Measurements from ENCODE around the gene EMC9.

The EMC9 gene

GRCh38 chr14:24127673-24128072, 13.7 kb downstream of the EMC9 start:
- no peaks in the 10 kb centered on the region for H3K9me3 ChIP-seq (ENCODE audit: insufficient read depth, low read depth, low read length)
- H3K27me3 ChIP-seq (ENCODE audit: insufficient read depth, low read length, poor library complexity, severe bottlenecking) = no peaks in the 10 kb centered on the region
- H3K9ac ChIP-seq (ENCODE audit: low read depth, low read length, poor library complexity, severe bottlenecking) = no peak overlapping the region
- no peak overlapping the region for H3K4me2 ChIP-seq (ENCODE audit: low read depth, low read length, poor library complexity, severe bottlenecking)
- H3F3A ChIP-seq (ENCODE audit: low read depth) = no peaks in the 10 kb centered on the region
- H2AFZ ChIP-seq (ENCODE audit: low read length) = no peak overlapping the region
- H4K20me1 ChIP-seq (ENCODE audit: insufficient read depth, low read length, poor library complexity, severe bottlenecking) = no peaks in the 10 kb centered on the region
- no peak for TF ChIP-seq CTCF (conservative IDR thresholded peaks at IDR 0.05; ENCODE audit: low read length)
- TF ChIP-seq EZH2phosphoT487 (IDR thresholded peaks at IDR 0.05; ENCODE audit: borderline replicate concordance) = no peak
- H3K36me3 ChIP-seq (ENCODE audit: insufficient read depth, low read length) = peaks cover 4% of the 10 kb centered on the region; the same call in 1 of the 2 replicates
- H3K4me1 ChIP-seq (ENCODE audit: insufficient read depth, low read length, poor library complexity, severe bottlenecking) = peaks cover 14% of the 10 kb centered on the region
- no peaks in the 10 kb centered on the region for H3K79me2 ChIP-seq (ENCODE audit: insufficient read depth, low read length)
- no peak overlapping the region for H3K4me3 ChIP-seq (ENCODE audit: low read length, poor library complexity, severe bottlenecking)
- H3K9me2 ChIP-seq (replicated peaks; ENCODE audit: low read depth, low read length) = no peaks in the 10 kb centered on the region

- Histone ChIP-seq H3K4me1 (ENCODE audit: insufficient read depth, low read length, poor library complexity, severe bottlenecking) (peaks cover 8% of the 10 kb centered on the region), H3K4me3 (ENCODE audit: low read length, poor library complexity, severe bottlenecking) (no peak overlapping the region), H4K20me1 (ENCODE audit: insufficient read depth, low read length, poor library complexity, severe bottlenecking) (no peaks in the 10 kb centered on the region), H3F3A (ENCODE audit: low read depth) (no peaks in the 10 kb centered on the region), H3K4me2 (ENCODE audit: low read depth, low read length, poor library complexity, severe bottlenecking) (no peak overlapping the region), H3K9me3 (ENCODE audit: insufficient read depth, low read depth, low read length) (no peaks in the 10 kb centered on the region), H3K36me3 (ENCODE audit: insufficient read depth, low read length) (peaks cover 7% of the 10 kb centered on the region; the same call in 1 of the 2 replicates), H2AFZ (ENCODE audit: low read length) (no peak overlapping the region), H3K79me2 (ENCODE audit: insufficient read depth, low read length) (no peaks in the 10 kb centered on the region), H3K9ac (ENCODE audit: low read depth, low read length, poor library complexity, severe bottlenecking) (no peak overlapping the region), H3K9me2 (replicated peaks; ENCODE audit: low read depth, low read length) (no peaks in the 10 kb centered on the region), H3K27me3 (ENCODE audit: insufficient read depth, low read length, poor library complexity, severe bottlenecking) (no peaks in the 10 kb centered on the region)
- TF ChIP-seq CTCF (conservative IDR thresholded peaks at IDR 0.05; ENCODE audit: low read length) = no peak
- TF ChIP-seq EZH2phosphoT487 (IDR thresholded peaks at IDR 0.05; ENCODE audit: borderline replicate concordance) = no peak
Observed at GRCh38 chr14:24126939-24127338, 14.5 kb downstream of the EMC9 start.

GRCh38 chr14:24123424-24124417, 17.7 kb downstream of the EMC9 start:
- Histone ChIP-seq H3K9ac (ENCODE audit: low read depth, low read length, poor library complexity, severe bottlenecking) (no peak overlapping the region), H3F3A (ENCODE audit: low read depth) (no peaks in the 10 kb centered on the region), H3K36me3 (ENCODE audit: insufficient read depth, low read length) (peaks cover 33% of the 10 kb centered on the region), H3K4me3 (ENCODE audit: low read length, poor library complexity, severe bottlenecking) (no peak overlapping the region), H3K9me2 (replicated peaks; ENCODE audit: low read depth, low read length) (no peaks in the 10 kb centered on the region), H3K4me2 (ENCODE audit: low read depth, low read length, poor library complexity, severe bottlenecking) (no peak overlapping the region), H3K79me2 (ENCODE audit: insufficient read depth, low read length) (no peaks in the 10 kb centered on the region), H3K4me1 (ENCODE audit: insufficient read depth, low read length, poor library complexity, severe bottlenecking) (no peaks in the 10 kb centered on the region), H3K9me3 (ENCODE audit: insufficient read depth, low read depth, low read length) (no peaks in the 10 kb centered on the region), H2AFZ (ENCODE audit: low read length) (no peak overlapping the region), H4K20me1 (ENCODE audit: insufficient read depth, low read length, poor library complexity, severe bottlenecking) (no peaks in the 10 kb centered on the region), H3K27me3 (ENCODE audit: insufficient read depth, low read length, poor library complexity, severe bottlenecking) (no peaks in the 10 kb centered on the region)
- no peak for TF ChIP-seq CTCF (conservative IDR thresholded peaks at IDR 0.05; ENCODE audit: low read length)
- TF ChIP-seq EZH2phosphoT487 (IDR thresholded peaks at IDR 0.05; ENCODE audit: borderline replicate concordance) = no peak
